ENCODE results near the gene VSX1. TPM values are rescaled to one million over a fixed set of nuclear protein-coding genes. Genes with fewer than 3 reads are reported as not detected.

Gene VSX1
- total and polyA plus RNA-seq, 2 donors (not counting 1 experiment from before 2014, with no cell fraction given), result not detected

- intact Hi-C loops (cut with micrococcal nuclease), result loop anchor here (1.0 to 5.0 kb wide), 8 partner anchors 14 to 1695 kb away; partner anchors contain the start of genes ABHD12, APMAP, ENTPD6 and GZF1
Observed at GRCh38 chr20:25057234-25058050, 24.5 kb downstream of the VSX1 start.

More at GRCh38 chr20:25057234-25058050, 24.5 kb downstream of the VSX1 start:
- WGBS (ENCODE audit: insufficient coverage), result under 1% methylated on average over 86 of the region's 86 CpGs
- Histone ChIP-seq H3K27ac (ENCODE audit: low read length in 2 of 2) (peak overlapping the region; percentile 90 to 93), H3K9me3 (ENCODE audit: control extremely low read depth in 1 of 3, control insufficient read depth in 2 of 3, insufficient read depth in 1 of 3, low read length in 2 of 3) (no peaks in the 10 kb centered on the region), H3K4me1 (ENCODE audit: control insufficient read depth in 2 of 2, insufficient read depth in 2 of 2, low read length in 2 of 2) (peaks cover 58 to 63% of the 10 kb centered on the region in 2 donors), H4K20me1 (ENCODE audit: control insufficient read depth, insufficient read depth, low read length, poor library complexity, severe bottlenecking) (peaks cover 35% of the 10 kb centered on the region), H3K4me3 (ENCODE audit: control extremely low read depth in 1 of 5, extremely low read depth in 1 of 5, insufficient read depth in 1 of 5, low read depth in 2 of 5, low read length in 4 of 5) (peak overlapping the region; percentile 45 to 91 (median 76)), H3K79me2 (ENCODE audit: control insufficient read depth, insufficient read depth, low read length) (peaks cover 46% of the 10 kb centered on the region), H2AFZ (ENCODE audit: insufficient read depth, low read depth, low read length, poor library complexity, severe bottlenecking) (peak overlapping the region; percentile 82), H3K36me3 (replicated peaks in 1 of 2; ENCODE audit: control extremely low read depth in 1 of 2, control insufficient read depth in 1 of 2, extremely low read depth in 1 of 2, insufficient read depth in 2 of 2, low read length in 1 of 2) (peaks cover 0 to 18% of the 10 kb centered on the region in 2 experiments), H3K27me3 (replicated peaks in 1 of 4; ENCODE audit: control extremely low read depth in 1 of 4, control insufficient read depth in 3 of 4, insufficient read depth in 4 of 4, low read length in 3 of 4) (no peaks in the 10 kb centered on the region), H3K9ac (ENCODE audit: low read length) (peak overlapping the region; percentile 87), H3K4me2 (replicated peaks; ENCODE audit: low read depth, low read length, poor library complexity, severe bottlenecking) (peak overlapping the region; percentile 98)
- H3K4me1 Mint-ChIP-seq, result peaks cover 60% of the 10 kb centered on the region
- peak overlapping the region; percentile 97 for H3K27ac Mint-ChIP-seq
- TF ChIP-seq CTCF (IDR thresholded peaks at IDR 0.05) (no peak), EZH2 (IDR thresholded peaks at IDR 0.05; ENCODE audit: borderline replicate concordance, insufficient read depth, low read depth, low read length, poor library complexity, severe bottlenecking) (no peak)
- ChIA-PET POLR2A (interaction anchor here (0.6 to 4.5 kb wide), 8 partner anchors 8 to 224 kb away, joined by 3 to 27 read pairs (median 4); partner anchors contain the start of gene APMAP), CTCF (interaction anchor here (0.7 to 4.0 kb wide), 7 partner anchors 8 to 342 kb away, joined by 4 to 52 read pairs (median 4); partner anchors contain the start of genes APMAP and PYGB)
- DNase-seq, result peak; percentile 89
- ATAC-seq (ENCODE audit: low read depth), result peak; percentile 41
- H3K4me3 Mint-ChIP-seq, result peak overlapping the region; percentile 93
- H3K27me3 Mint-ChIP-seq, result no peaks in the 10 kb centered on the region
- H3K9me3 Mint-ChIP-seq (ENCODE audit: insufficient read depth), result no peaks in the 10 kb centered on the region

All from B cell (primary cell).